Retinal pigment epithelial cell (primary cell): Measurements from ENCODE around the gene IER3.
"Not testable (repeated sequence)": the region's sequence is repeated elsewhere in the genome, so short reads cannot be mapped to it uniquely, and the experiment has no call there.

Source experiments
- DNase-seq: peaks from one replicate; pipeline ENCODE4 v3.0.0-alpha.2; 2010; ENCODE audit warnings: low read depth
- H3K4me3 ChIP-seq: 2 replicates; pipeline ENCODE4 v1.5.1; 2011; ENCODE audit warnings: mild to moderate bottlenecking, low read length, control low read depth, moderate library complexity
- TF ChIP-seq, protein P1 (sequence below): conservative IDR thresholded peaks from 2 replicates; pipeline ENCODE4 v1.5.1; 2011; ENCODE audit warnings: low read depth, low read length, control low read depth, inconsistent platforms

IER3 gene

GRCh38 chr6:30725713-30726505 is 18.4 kb downstream of the IER3 start:
- no peak overlapping the region for H3K4me3 ChIP-seq
- DNase-seq, result no peak

GRCh38 chr6:30724906-30725667 is 19.3 kb downstream of the IER3 start:
- DNase-seq, result no peak
- TF ChIP-seq, protein P1, sequence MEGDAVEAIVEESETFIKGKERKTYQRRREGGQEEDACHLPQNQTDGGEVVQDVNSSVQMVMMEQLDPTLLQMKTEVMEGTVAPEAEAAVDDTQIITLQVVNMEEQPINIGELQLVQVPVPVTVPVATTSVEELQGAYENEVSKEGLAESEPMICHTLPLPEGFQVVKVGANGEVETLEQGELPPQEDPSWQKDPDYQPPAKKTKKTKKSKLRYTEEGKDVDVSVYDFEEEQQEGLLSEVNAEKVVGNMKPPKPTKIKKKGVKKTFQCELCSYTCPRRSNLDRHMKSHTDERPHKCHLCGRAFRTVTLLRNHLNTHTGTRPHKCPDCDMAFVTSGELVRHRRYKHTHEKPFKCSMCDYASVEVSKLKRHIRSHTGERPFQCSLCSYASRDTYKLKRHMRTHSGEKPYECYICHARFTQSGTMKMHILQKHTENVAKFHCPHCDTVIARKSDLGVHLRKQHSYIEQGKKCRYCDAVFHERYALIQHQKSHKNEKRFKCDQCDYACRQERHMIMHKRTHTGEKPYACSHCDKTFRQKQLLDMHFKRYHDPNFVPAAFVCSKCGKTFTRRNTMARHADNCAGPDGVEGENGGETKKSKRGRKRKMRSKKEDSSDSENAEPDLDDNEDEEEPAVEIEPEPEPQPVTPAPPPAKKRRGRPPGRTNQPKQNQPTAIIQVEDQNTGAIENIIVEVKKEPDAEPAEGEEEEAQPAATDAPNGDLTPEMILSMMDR, result no peak
- no peak overlapping the region for H3K4me3 ChIP-seq

More at GRCh38 chr6:30725713-30726505, 18.4 kb downstream of the IER3 start:
- TF ChIP-seq, protein P1, result no peak

DNA sequence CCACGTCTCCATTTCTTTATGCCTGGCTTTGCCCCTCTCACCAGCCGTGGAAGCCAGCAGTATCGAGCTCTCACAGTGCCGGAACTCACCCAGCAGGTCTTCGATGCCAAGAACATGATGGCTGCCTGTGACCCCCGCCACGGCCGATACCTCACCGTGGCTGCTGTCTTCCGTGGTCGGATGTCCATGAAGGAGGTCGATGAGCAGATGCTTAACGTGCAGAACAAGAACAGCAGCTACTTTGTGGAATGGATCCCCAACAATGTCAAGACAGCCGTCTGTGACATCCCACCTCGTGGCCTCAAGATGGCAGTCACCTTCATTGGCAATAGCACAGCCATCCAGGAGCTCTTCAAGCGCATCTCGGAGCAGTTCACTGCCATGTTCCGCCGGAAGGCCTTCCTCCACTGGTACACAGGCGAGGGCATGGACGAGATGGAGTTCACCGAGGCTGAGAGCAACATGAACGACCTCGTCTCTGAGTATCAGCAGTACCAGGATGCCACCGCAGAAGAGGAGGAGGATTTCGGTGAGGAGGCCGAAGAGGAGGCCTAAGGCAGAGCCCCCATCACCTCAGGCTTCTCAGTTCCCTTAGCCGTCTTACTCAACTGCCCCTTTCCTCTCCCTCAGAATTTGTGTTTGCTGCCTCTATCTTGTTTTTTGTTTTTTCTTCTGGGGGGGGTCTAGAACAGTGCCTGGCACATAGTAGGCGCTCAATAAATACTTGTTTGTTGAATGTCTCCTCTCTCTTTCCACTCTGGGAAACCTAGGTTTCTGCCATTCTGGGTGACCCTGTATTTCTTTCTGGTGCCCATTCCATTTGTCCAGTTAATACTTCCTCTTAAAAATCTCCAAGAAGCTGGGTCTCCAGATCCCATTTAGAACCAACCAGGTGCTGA is 20.3 kb downstream of the IER3 start:
- TF ChIP-seq, protein P1, result peak; percentile 10
- H3K4me3 ChIP-seq, DNase-seq: not testable (repeated sequence)

- DNase-seq, result not testable (repeated sequence)
- peak overlapping the region; percentile 90 for H3K4me3 ChIP-seq
Measured at GRCh38 chr6:30723159-30723842, 21.0 kb downstream of the IER3 start.

DNA sequence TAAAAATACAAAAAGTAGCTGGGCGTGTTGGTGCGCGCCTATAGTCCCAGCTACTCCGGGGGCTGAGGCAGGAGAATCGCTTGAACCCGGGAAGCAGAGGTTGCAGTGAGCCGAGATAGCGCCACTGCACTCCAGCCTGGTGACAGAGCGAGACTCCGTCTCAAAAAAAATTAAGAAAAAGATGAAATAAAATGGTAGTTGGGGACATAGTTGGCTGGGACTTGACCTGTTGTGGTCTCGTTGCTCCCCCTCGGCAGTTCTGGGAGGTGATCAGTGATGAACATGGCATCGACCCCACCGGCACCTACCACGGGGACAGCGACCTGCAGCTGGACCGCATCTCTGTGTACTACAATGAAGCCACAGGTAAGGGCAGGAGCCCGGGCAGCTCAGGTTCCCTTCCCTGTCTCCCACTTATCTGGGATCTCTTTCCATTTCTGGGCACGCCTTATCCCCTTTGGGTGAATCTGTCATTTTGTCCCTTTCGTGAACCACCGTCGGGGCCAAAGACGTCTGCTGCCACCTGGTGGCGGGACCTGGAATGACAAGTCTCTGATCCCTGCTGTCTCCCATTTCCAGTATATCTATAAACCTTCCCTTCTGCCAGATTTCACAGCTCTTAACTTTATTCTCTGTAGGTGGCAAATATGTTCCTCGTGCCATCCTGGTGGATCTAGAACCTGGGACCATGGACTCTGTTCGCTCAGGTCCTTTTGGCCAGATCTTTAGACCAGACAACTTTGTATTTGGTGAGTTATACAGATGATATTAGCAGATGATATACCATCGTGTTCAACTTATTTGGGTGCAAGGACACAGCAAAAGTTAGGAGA is 21.9 kb downstream of the IER3 start:
- H3K4me3 ChIP-seq, result peak overlapping the region; percentile 90
- TF ChIP-seq, protein P1, result peak; percentile 90
- DNase-seq, result no peak

DNA sequence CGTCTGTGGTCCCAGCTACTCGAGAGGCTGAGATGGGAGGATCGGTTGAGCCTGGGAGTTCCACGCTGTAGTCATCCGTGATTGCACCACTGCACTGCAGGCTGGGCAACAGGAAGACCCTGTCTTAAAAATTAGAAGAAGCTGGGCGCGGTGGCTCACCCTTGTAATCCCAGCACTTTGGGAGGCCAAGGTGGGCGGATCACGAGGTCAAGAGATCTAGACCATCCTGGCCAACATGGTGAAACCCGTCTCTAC is 22.4 kb downstream of the IER3 start:
- H3K4me3 ChIP-seq, result peak overlapping the region; percentile 90
- DNase-seq, result not testable (repeated sequence)
